Measurements from ENCODE around the gene C2orf80. TPM values are rescaled to one million over a fixed set of nuclear protein-coding genes. Genes with fewer than 3 reads are reported as not detected.
"Not testable (repeated sequence)": the region's sequence is repeated elsewhere in the genome, so short reads cannot be mapped to it uniquely, and the experiment has no call there.

Gene C2orf80
- total RNA-seq, 2 experiments from 2014 or later = not detected

GRCh38 chr2:208118918-208119317, 70.9 kb downstream of the C2orf80 start:
- Mint-ChIP-seq H3K27me3 (peaks cover 11% of the 10 kb centered on the region), H3K4me3 (no peak overlapping the region), H3K27ac (no peak overlapping the region), H3K4me1 (ENCODE audit: low read depth) (peaks cover 4% of the 10 kb centered on the region), H3K36me3 (ENCODE audit: low read depth) (no peaks in the 10 kb centered on the region), H3K9me3 (no peaks in the 10 kb centered on the region)
- Histone ChIP-seq H3K4me3 (ENCODE audit: low read length) (no peak overlapping the region), H3K27ac (ENCODE audit: low read depth in 1 of 2, low read length in 2 of 2) (no peak overlapping the region), H3K4me1 (ENCODE audit: insufficient read depth, low read length) (no peaks in the 10 kb centered on the region), H3K36me3 (ENCODE audit: insufficient read depth, low read length) (no peaks in the 10 kb centered on the region), H3K9me3 (ENCODE audit: control insufficient read depth in 1 of 2, insufficient read depth in 1 of 2, low read length in 2 of 2) (no peaks in the 10 kb centered on the region), H3K27me3 (ENCODE audit: control insufficient read depth in 1 of 2, insufficient read depth in 2 of 2, low read length in 2 of 2) (peaks cover 3 to 10% of the 10 kb centered on the region in 2 experiments)
- ChIA-PET CTCF (no interaction called here), POLR2A (no interaction called here)
- intact Hi-C loops (cut with DNase I, micrococcal nuclease) = no loop called here
- TF ChIP-seq, protein P1, sequence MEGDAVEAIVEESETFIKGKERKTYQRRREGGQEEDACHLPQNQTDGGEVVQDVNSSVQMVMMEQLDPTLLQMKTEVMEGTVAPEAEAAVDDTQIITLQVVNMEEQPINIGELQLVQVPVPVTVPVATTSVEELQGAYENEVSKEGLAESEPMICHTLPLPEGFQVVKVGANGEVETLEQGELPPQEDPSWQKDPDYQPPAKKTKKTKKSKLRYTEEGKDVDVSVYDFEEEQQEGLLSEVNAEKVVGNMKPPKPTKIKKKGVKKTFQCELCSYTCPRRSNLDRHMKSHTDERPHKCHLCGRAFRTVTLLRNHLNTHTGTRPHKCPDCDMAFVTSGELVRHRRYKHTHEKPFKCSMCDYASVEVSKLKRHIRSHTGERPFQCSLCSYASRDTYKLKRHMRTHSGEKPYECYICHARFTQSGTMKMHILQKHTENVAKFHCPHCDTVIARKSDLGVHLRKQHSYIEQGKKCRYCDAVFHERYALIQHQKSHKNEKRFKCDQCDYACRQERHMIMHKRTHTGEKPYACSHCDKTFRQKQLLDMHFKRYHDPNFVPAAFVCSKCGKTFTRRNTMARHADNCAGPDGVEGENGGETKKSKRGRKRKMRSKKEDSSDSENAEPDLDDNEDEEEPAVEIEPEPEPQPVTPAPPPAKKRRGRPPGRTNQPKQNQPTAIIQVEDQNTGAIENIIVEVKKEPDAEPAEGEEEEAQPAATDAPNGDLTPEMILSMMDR (IDR thresholded peaks at IDR 0.05) = no peak
- DNase-seq = no peak
- no peak for ATAC-seq (ENCODE audit: poor library complexity)

DNA sequence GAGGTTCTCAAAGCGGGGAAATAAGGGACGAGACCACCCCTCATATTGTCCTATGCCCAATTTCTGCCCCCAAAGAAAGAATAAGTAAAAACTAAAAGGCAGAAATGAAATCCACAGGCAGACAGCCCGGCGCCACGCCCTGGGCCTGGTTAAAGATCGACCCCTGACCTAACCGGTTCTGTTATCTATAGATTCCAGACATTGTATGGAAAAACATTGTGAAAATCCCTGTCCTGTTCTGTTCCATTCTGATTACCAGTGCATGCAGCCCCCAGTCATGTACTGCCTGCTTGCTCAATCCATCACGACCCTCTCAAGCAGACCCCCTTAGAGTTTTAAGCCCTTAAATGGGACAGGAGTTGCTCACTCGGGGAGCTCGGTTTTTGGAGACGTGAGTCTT, 72.4 kb downstream of the C2orf80 start:
- H3K4me1 Mint-ChIP-seq (ENCODE audit: low read depth); H3K9me3 ChIP-seq (ENCODE audit: control insufficient read depth in 1 of 2, insufficient read depth in 1 of 2, low read length in 2 of 2); DNase-seq; CTCF ChIA-PET; intact Hi-C loops (cut with DNase I, micrococcal nuclease); H3K9me3 Mint-ChIP-seq; ATAC-seq (ENCODE audit: poor library complexity); H3K27me3 Mint-ChIP-seq; H3K4me1 ChIP-seq (ENCODE audit: insufficient read depth, low read length); H3K27ac Mint-ChIP-seq; H3K27ac ChIP-seq (ENCODE audit: low read depth in 1 of 2, low read length in 2 of 2); H3K4me3 ChIP-seq (ENCODE audit: low read length); H3K36me3 ChIP-seq (ENCODE audit: insufficient read depth, low read length); POLR2A ChIA-PET; H3K36me3 Mint-ChIP-seq (ENCODE audit: low read depth); H3K27me3 ChIP-seq (ENCODE audit: control insufficient read depth in 1 of 2, insufficient read depth in 2 of 2, low read length in 2 of 2); H3K4me3 Mint-ChIP-seq: not testable (repeated sequence)

Other genes starting within 250 kb of the C2orf80 start
- 10 to 100 TPM; 11.3 to 11.6 TPM for gene PLEKHM3, start 164.5 kb downstream of the C2orf80 start, total RNA-seq
- gene CRYGD, start 65.5 kb downstream of the C2orf80 start, total RNA-seq = not detected
- not detected for gene CRYGC, start 60.2 kb downstream of the C2orf80 start, total RNA-seq
- not detected for gene CRYGB, start 43.9 kb downstream of the C2orf80 start, total RNA-seq
- gene CRYGA, start 26.4 kb downstream of the C2orf80 start, total RNA-seq = not detected
- gene IDH1, start 65.0 kb upstream of the C2orf80 start, total RNA-seq = 1 to 10 TPM; 3.0 to 3.4 TPM
- 10 to 100 TPM; 29.3 to 29.9 TPM for gene PIKFYVE, start 76.2 kb upstream of the C2orf80 start, total RNA-seq
- not detected for gene PTH2R, start 216.8 kb upstream of the C2orf80 start, total RNA-seq

Measured in CD4-positive, alpha-beta T cell (primary cell).